GM19452 (cell line): ENCODE data around the gene KIF26B.
"Not testable (repeated sequence)": the region's sequence is repeated elsewhere in the genome, so short reads cannot be mapped to it uniquely, and the experiment has no call there.

Experiments
- ATAC-seq: cut with Tn5 transposase; IDR thresholded peaks from one replicate; pipeline ENCODE4 v1.9.1; 2021; ENCODE audit not compliant: unreplicated experiment

KIF26B gene

GRCh38 chr1:245663841-245664240, 509.1 kb downstream of the KIF26B start:
- no peak for ATAC-seq

GRCh38 chr1:245666412-245666811, 511.6 kb downstream of the KIF26B start:
- no peak for ATAC-seq

GRCh38 chr1:245671349-245671748, 516.6 kb downstream of the KIF26B start:
- ATAC-seq: no peak

GRCh38 chr1:245671966-245672767, 517.4 kb downstream of the KIF26B start:
- ATAC-seq: no peak

- ATAC-seq: not testable (repeated sequence)
Measured at GRCh38 chr1:245672836-245673656, 518.3 kb downstream of the KIF26B start.

- ATAC-seq: no peak
Measured at GRCh38 chr1:245673881-245674414, 519.2 kb downstream of the KIF26B start.

GRCh38 chr1:245677461-245678240, 522.9 kb downstream of the KIF26B start:
- no peak for ATAC-seq

GRCh38 chr1:245678860-245679411, 524.2 kb downstream of the KIF26B start:
- ATAC-seq: no peak

- no peak for ATAC-seq
Measured at GRCh38 chr1:245679821-245680780, 525.3 kb downstream of the KIF26B start.

GRCh38 chr1:245682638-245683628, 528.1 kb downstream of the KIF26B start:
- no peak for ATAC-seq

- ATAC-seq: no peak
Measured at GRCh38 chr1:245683676-245684075, 528.9 kb downstream of the KIF26B start.

GRCh38 chr1:245684166-245684565, 529.4 kb downstream of the KIF26B start:
- ATAC-seq: no peak

GRCh38 chr1:245684571-245684970, 529.8 kb downstream of the KIF26B start:
- ATAC-seq: no peak

- ATAC-seq: no peak
Measured at GRCh38 chr1:245685111-245685810, 530.5 kb downstream of the KIF26B start.

GRCh38 chr1:245686006-245686405, 531.2 kb downstream of the KIF26B start:
- no peak for ATAC-seq

- no peak for ATAC-seq
Measured at GRCh38 chr1:245686446-245687030, 531.8 kb downstream of the KIF26B start.

GRCh38 chr1:245687152-245687635, 532.4 kb downstream of the KIF26B start:
- ATAC-seq: no peak
